Stimulated activated CD8-positive, alpha-beta memory T cell treated with anti-CD3 and anti-CD28 coated beads, Interleukin-7, amount 100 ng/mL, for 48 hours (primary cell): Measurements from ENCODE around the gene CDV3.
"Not testable (repeated sequence)": the region's sequence is repeated elsewhere in the genome, so short reads cannot be mapped to it uniquely, and the experiment has no call there.

ENCODE experiments used
- DNase-seq, 2 donors: peaks; one replicate each; pipeline ENCODE4 v3.0.0-alpha.2; 2020; ENCODE audit warnings: low read depth in 1 of 2; ENCODE audit errors: extremely low read depth in 1 of 2

Gene CDV3, protein sequence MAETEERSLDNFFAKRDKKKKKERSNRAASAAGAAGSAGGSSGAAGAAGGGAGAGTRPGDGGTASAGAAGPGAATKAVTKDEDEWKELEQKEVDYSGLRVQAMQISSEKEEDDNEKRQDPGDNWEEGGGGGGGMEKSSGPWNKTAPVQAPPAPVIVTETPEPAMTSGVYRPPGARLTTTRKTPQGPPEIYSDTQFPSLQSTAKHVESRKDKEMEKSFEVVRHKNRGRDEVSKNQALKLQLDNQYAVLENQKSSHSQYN

DNA sequence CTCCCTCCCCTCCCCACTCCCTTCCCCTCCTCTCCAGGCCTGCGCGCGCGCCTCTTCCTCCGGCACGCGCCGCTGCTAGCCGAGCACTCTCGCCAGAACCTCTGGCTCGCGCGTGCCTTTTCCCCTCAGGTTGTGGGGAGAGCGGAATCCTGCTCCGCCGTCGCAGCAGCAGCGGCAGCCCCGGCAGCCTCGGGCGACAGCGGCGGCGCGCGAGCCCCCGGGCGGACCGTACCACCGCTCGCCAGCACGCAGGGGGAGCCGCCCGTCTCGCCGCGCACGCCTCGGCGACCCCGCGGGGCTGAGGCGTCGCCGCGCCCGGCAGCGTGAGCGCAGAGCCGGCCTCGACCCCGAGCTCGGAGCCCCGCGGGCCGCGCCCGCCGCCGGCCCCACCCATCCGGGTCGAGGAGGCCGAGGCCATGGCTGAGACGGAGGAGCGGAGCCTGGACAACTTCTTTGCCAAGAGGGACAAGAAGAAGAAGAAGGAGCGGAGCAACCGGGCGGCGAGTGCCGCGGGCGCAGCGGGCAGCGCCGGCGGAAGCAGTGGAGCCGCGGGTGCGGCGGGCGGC is at the start of gene CDV3:
CDV3 (plus strand) TSS at position 58 of the 566 bp plus-strand sequence; CDS start at position 417, 359 bp downstream.
- DNase-seq: no peak

- not testable (repeated sequence) for DNase-seq
Measured at GRCh38 chr3:133523758-133524157, 49.7 kb upstream of the CDV3 start.

- no peak for DNase-seq
Measured at GRCh38 chr3:133525435-133525834, 48.1 kb upstream of the CDV3 start.

DNA sequence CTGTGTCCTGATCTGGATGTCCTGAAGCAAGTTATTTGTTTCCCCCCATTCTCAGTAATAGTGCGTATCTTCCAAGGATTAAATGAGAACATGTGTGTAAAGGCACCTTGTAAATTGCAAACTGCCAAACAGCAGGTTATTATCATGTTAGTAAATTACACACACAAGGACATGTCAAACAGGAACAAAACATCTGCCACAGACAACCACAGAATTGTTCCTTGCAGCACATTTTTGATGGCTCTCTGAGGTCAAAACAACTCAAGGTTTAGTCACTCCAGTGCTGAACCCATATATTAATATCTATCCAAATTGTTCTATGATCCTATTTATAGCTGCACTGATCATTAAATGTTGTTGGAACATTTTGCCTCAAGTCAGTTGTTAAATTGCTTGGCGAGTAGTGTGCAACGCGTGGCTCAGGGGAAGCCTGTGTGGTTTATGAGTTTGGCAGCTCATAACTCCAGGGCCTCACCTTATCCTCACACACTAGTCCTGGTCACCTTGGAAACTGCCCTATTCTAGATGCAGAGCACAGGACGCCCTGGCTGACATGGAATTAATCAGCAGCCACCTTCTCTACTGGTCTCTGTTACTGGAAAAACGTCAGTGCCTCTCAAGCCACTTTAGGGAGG is 46.3 kb upstream of the CDV3 start:
- DNase-seq: no peak

- no peak for DNase-seq
Measured at GRCh38 chr3:133529809-133530208, 43.7 kb upstream of the CDV3 start.

- DNase-seq: no peak
Measured at GRCh38 chr3:133531981-133532380, 41.5 kb upstream of the CDV3 start.

GRCh38 chr3:133532951-133533350 is 40.5 kb upstream of the CDV3 start:
- DNase-seq: no peak

GRCh38 chr3:133535971-133536881 is 37.3 kb upstream of the CDV3 start:
- no peak for DNase-seq

DNA sequence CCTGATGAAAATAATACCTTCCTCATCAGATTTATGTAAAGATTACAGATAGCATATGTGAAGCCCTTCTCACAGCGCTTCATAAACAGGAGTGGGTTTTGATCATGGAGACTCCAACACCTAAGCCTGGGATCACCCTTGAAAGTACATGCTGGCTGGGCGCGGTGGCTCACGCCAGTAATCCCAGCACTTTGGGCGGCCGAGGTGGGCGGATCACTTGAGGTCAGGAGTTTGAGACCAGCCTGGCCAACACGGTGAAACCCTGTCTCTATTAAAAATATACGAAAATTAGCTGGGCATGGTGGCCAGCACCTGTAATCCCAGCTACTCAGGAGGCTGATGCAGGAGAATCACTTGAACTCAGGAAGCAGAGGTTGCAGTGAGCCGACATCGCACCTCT is 36.4 kb upstream of the CDV3 start:
- not testable (repeated sequence) for DNase-seq

DNA sequence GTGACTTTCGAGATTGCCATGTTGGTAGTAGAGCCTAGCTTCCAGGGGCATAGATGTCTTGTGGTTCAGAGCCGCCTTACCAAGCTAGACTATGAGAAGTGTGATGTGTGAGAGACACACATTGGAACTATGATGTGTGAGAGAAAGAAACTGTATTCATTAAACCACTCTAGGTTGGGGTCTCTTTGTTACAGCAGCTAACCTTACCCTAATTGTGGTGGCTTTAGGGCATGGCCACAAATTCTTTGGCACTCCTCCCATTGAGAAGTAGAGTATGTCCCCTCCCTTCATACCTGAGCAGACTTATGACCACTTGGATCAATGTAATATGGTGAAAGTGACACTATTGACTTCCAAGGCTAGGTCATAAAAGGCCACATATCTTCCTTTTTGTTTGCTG is 35.3 kb upstream of the CDV3 start:
- no peak for DNase-seq

DNA sequence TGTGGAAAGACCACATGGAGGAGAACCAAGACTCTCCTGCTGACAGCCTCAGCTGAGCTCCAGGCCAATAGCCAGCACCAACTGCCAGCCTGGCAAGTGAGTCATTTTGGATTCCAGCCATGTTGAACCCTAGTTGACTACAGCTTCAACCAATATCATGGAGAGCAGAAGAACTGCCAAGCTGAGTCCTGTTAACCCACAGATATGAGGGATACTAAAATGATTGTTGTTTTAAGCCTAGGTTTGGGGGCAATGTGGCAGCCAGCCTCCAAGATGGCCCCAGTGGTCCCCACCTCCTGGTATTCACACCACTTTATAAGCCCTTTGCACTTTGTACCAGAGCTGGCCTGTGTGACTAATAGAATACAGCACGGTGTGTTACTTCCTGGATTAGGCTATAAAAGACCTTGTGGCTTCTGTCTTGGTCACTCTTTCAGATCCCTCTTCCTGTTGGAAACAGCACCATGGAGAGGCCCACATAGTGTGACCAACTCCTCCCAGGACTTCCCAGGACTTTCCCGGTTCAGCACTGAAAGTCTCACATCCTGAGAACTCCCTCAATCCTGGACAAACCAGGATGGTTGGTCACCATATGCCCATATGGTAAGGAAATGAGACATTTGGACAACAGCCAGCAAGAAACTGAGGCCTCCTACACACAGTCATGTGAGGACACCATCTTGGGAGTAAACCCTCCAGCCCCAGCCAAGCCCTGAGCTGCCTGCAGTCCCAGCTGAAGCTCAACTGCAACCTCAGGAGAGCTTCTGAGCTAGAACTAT is 32.4 kb upstream of the CDV3 start:
- no peak for DNase-seq

DNA sequence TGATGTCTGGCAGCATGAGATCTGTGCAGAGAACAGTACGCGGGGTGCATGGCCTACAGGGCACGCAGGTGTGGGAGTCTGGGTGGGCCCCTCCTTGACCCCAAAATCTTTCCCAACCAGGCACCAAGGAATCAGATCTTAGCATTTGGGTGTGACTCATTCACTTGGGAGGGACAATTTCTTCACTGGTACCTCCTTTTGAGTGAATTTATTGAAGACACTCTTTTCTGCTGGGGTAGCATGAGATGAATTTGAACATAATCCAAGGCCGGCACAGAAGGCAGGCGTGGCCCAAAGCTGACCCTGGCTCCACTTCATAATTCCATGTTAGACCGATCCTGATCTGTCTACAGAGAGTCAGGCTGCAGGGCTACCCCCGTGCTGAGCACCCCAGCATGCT is 30.6 kb upstream of the CDV3 start:
- DNase-seq: no peak

DNA sequence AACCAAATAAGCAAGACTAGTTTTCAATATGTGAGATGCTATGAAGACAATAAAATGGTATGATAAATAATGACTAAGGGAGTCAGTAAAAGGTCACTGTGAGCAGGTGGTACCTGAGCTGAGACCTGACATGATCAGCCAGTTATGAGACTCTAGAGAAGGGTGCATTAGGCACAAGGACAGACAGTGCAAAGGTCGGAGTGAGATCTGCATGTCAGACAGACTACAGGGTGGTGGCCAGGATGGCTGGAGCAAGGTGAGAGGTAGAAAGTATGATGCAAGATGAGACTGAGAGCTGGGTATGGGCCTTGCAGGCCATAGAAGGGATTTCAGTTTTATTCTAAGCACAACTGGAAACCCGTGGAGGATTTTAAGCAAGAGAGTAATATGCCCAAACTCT is 28.5 kb upstream of the CDV3 start:
- not testable (repeated sequence) for DNase-seq

DNA sequence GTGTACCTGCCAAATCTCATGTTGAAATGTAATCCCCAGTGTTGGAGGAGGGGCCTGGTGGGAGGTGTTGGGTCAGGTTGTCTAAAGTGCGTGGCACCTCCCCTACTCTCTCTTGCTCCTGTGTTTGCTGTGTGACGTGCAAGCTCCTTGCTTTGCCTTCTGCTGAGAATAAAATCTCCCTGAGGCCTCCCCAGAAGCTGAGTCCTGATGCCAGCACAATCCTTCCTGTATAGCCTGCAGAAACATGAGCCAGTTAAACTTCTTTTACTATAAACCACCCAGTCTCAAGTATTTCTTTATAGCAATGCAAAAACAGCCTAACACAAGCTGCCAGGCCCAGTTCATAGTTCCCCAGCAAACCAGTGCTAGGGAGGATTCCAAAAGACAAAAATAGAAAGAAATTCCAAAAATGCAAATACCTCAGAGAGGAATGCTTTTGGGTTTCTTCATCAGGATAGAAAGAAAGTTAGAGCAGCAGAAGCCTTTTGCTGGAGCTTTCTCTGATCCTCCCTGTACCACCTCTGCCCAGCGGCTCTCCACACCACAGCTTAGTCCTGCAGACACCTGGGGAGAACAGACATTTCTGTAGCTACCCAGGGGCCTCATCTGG is 25.9 kb upstream of the CDV3 start:
- DNase-seq: no peak

DNA sequence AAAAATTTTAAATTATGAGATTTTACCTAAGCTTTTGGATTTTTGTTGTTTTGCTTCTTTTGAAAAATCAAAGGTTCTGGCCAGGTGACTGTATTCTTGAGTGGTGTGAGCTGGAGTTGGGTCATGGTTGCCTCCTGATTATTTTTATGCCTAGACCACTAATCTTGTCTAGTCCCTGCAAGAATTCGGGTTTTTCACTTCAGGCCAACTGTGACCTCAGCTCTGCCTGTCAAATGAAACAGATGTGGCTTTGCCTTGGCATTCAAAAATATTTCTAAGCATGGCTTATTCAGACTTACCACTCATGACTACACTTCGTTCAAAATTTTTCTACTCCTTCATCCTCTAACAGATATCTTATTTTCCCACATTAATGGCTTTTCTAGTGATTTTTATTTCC is 25.4 kb upstream of the CDV3 start:
- no peak for DNase-seq

- DNase-seq: no peak
Measured at GRCh38 chr3:133549565-133549964, 23.9 kb upstream of the CDV3 start.

- DNase-seq: not testable (repeated sequence)
Measured at GRCh38 chr3:133551589-133551988, 21.9 kb upstream of the CDV3 start.

DNA sequence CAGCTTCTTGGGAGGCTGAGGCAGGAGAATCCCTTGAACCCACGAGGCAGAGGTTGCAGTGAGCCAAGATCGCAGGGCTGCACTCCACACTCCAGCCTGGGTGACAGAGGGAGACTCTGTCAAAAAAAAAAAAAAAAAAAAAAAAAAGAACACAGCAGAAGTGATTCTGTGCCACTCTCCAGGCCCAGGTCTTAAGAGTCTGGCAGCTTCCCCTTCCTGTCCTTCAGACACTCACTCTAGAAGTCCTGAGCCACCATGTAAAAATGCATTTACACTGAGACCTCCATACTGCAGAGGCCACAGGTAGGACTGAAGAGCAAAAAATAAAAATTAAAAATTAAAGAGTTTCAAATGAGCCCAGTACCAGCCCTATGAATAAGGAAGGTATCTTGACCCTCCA is 11.8 kb upstream of the CDV3 start:
- no peak for DNase-seq

GRCh38 chr3:133562376-133562775 is 11.1 kb upstream of the CDV3 start:
- no peak for DNase-seq

- no peak for DNase-seq
Measured at GRCh38 chr3:133563186-133563591, 10.3 kb upstream of the CDV3 start.
